ENCODE measurements around the gene IMPDH1. TPM values are rescaled to one million over a fixed set of nuclear protein-coding genes. Genes with fewer than 3 reads are reported as not detected.

The IMPDH1 gene
- total and polyA plus RNA-seq, 9 of the 15 experiments (the other 6 are each of a cell fraction or from before 2014, with no cell fraction given): 0.80 to 118 (median 64.3) TPM

DNA sequence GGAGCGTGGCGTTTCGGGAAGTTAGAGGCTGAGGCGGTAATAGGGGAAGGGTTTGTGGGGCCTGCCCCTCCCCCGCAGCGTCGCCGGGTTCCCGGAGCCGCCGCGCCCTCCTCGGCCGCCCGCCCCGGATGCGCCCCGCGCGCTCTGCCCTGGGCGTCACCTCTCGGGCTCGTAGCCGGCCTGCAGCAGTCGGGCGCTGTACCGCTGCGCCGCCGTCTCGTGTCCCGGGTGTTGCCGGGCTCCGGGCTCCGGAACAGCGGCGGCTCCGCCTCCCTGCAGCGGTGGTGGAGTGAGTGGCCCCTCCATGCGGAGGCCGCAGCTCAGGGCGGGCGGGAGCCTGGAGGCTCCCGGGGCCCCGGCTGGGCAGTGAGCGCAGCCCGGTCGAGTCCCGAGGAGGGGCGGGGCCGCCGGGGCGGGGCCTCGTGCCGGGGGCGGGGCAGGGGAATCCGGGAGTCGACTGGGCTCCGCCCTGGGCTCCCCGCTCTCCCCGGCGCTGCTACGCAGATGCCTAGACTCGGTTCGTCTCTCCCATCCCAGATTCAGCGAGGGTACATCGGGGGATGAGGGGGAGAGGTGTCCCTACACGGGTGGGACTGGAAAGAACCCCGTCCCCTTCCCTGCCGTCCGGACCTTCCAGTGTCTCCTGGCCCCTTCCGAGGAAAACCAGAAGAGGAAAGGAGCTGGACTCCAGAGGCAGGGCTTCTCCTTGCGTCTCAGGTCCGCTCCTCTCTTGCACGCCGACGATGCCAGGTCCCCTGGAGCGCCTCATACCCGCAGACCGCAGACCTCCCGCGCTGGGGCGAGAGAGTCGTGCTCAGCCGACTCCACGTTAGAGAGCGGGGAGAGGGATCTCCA, at the start of gene IMPDH1 (continued):
- TF ChIP-seq, protein P1, sequence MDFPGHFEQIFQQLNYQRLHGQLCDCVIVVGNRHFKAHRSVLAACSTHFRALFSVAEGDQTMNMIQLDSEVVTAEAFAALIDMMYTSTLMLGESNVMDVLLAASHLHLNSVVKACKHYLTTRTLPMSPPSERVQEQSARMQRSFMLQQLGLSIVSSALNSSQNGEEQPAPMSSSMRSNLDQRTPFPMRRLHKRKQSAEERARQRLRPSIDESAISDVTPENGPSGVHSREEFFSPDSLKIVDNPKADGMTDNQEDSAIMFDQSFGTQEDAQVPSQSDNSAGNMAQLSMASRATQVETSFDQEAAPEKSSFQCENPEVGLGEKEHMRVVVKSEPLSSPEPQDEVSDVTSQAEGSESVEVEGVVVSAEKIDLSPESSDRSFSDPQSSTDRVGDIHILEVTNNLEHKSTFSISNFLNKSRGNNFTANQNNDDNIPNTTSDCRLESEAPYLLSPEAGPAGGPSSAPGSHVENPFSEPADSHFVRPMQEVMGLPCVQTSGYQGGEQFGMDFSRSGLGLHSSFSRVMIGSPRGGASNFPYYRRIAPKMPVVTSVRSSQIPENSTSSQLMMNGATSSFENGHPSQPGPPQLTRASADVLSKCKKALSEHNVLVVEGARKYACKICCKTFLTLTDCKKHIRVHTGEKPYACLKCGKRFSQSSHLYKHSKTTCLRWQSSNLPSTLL (IDR thresholded peaks at IDR 0.05): no peak
- TF ChIP-seq CBX3 (IDR thresholded peaks at IDR 0.05; ENCODE audit: borderline replicate concordance in 1 of 2, low read length in 2 of 2) (peak in 1 of 2 experiments; percentile 56; a peak in 1 of 3 replicates), NR2C1 (IDR thresholded peaks at IDR 0.05) (no peak), NR2C1 (tag; IDR thresholded peaks at IDR 0.05) (no peak), ETS2 (tag; IDR thresholded peaks at IDR 0.05; ENCODE audit: borderline replicate concordance, poor library complexity, severe bottlenecking) (no peak), TOE1 (IDR thresholded peaks at IDR 0.05; ENCODE audit: borderline replicate concordance) (0 out of 2 replicates have a peak, but pooled peaks have one; percentile 31), TOE1 (CRISPR knock-in tag; IDR thresholded peaks at IDR 0.05; ENCODE audit: borderline replicate concordance, low read depth) (no peak), GATAD2A (IDR thresholded peaks at IDR 0.05) (peak; percentile 71; the same call in 1 of the 2 replicates), NFYB (IDR thresholded peaks at IDR 0.05; ENCODE audit: extremely low read depth, insufficient read length) (no peak), ZC3H8 (IDR thresholded peaks at IDR 0.05) (no peak), HNRNPLL (IDR thresholded peaks at IDR 0.05; ENCODE audit: low read depth, low read length, poor library complexity, severe bottlenecking) (peak; percentile 57), ZNF121 (CRISPR knock-in tag; conservative IDR thresholded peaks at IDR 0.05) (no peak), ETV5 (CRISPR knock-in tag; IDR thresholded peaks at IDR 0.05; ENCODE audit: low read depth) (peak; percentile 89), POU5F1 (IDR thresholded peaks at IDR 0.05; ENCODE audit: borderline replicate concordance, low read depth, low read length, partially characterized antibody) (no peak), ZFX (CRISPR knock-in tag; IDR thresholded peaks at IDR 0.05) (peak; percentile 88), PRPF4 (IDR thresholded peaks at IDR 0.05; ENCODE audit: insufficient read depth, low read depth, low read length, poor library complexity, severe bottlenecking) (no peak), NEUROD1 (IDR thresholded peaks at IDR 0.05; ENCODE audit: borderline replicate concordance, low read depth, low read length, partially characterized antibody) (no peak), MBD2 (IDR thresholded peaks at IDR 0.05; ENCODE audit: borderline replicate concordance, low read depth) (peak; percentile 42; the same call in 1 of the 2 replicates), ZNF507 (tag; conservative IDR thresholded peaks at IDR 0.05) (no peak), SIN3B (IDR thresholded peaks at IDR 0.05; ENCODE audit: low read depth) (peak; percentile 76), HDAC8 (tag; IDR thresholded peaks at IDR 0.05) (no peak), GATAD2B (IDR thresholded peaks at IDR 0.05; ENCODE audit: borderline replicate concordance) (peak; percentile 95), HDAC1 (IDR thresholded peaks at IDR 0.05) (peak in 1 of 2 experiments; percentile 52; a peak in 2 of 4 replicates), CCNT2 (IDR thresholded peaks at IDR 0.05; ENCODE audit: borderline replicate concordance, extremely low read depth, insufficient read length, low read depth, low read length) (peak; percentile 97), L3MBTL2 (IDR thresholded peaks at IDR 0.05) (peak; percentile 87), SRSF7 (optimal IDR thresholded peaks at IDR 0.05; ENCODE audit: low read depth, low read length) (no peak)
- TF ChIP-seq, protein P2, sequence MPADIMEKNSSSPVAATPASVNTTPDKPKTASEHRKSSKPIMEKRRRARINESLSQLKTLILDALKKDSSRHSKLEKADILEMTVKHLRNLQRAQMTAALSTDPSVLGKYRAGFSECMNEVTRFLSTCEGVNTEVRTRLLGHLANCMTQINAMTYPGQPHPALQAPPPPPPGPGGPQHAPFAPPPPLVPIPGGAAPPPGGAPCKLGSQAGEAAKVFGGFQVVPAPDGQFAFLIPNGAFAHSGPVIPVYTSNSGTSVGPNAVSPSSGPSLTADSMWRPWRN (IDR thresholded peaks at IDR 0.05; ENCODE audit: low read depth): peak; percentile 79
